MM.1S (cell line): ENCODE data around the gene STRA6.

Source experiments
- EZH2phosphoT487 ChIP-seq: fragments of 300-600 bp; sonication (generic); IDR thresholded peaks from 2 replicates; pipeline ENCODE4 v1.6.1; 2018; ENCODE audit warnings: antibody characterized with exemption, low read length
- TF ChIP-seq, protein P1 (sequence below): fragments of 300-600 bp; sonication (generic); IDR thresholded peaks from 2 replicates; pipeline ENCODE4 v1.5.1; 2016; ENCODE audit warnings: antibody characterized with exemption, low read length, mixed read lengths

DNA sequence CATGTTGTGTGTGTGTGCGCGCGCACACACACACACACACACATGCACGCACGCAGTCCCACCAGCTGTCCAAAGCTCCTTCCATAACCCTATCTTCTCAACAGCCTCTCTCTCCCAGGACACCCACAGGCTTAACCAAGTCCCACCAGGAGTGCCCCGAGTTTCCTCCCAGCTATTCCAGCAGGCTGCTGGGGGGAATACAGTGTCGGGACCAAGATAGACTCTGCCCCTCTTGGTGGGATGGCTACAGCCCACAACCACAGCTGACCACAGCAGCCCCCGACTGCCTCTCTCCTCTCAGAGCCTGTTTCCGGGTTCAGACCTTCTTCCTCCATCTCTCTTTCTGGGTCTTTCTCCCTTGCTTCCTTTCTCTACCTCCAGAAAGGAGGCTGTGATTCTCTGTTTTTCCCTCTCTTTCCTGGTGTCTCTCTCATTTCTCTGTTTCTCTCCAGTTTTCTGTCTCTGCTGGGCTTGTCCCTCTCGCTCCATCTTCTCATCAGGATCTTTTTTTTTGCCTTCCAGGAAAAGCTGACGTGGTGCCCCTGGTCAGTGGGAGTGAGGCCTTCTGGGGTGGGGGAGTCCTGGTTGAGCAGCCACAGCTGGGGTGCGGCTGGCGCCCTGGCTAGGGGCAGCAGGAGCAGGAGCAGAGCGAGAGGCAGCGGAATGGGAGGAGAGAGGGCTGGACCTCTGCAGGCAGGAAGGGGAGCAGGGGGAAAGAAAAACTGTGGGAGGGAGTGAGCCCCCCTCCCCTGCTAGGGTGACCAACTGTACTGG, 32.3 kb downstream of the STRA6 start:
- TF ChIP-seq, protein P1, sequence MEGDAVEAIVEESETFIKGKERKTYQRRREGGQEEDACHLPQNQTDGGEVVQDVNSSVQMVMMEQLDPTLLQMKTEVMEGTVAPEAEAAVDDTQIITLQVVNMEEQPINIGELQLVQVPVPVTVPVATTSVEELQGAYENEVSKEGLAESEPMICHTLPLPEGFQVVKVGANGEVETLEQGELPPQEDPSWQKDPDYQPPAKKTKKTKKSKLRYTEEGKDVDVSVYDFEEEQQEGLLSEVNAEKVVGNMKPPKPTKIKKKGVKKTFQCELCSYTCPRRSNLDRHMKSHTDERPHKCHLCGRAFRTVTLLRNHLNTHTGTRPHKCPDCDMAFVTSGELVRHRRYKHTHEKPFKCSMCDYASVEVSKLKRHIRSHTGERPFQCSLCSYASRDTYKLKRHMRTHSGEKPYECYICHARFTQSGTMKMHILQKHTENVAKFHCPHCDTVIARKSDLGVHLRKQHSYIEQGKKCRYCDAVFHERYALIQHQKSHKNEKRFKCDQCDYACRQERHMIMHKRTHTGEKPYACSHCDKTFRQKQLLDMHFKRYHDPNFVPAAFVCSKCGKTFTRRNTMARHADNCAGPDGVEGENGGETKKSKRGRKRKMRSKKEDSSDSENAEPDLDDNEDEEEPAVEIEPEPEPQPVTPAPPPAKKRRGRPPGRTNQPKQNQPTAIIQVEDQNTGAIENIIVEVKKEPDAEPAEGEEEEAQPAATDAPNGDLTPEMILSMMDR, result no peak
- no peak for TF ChIP-seq EZH2phosphoT487
